Gastrocnemius medialis (tissue), 4 donors: Measurements from ENCODE around the gene PDXK. TPM values are rescaled to one million over a fixed set of nuclear protein-coding genes. Genes with fewer than 3 reads are reported as not detected.
"Not testable (repeated sequence)": the region's sequence is repeated elsewhere in the genome, so short reads cannot be mapped to it uniquely, and the experiment has no call there.

Experiments used
- ATAC-seq, 2 donors: fragments of 150-250 bp; one replicate each; pipeline ENCODE4 v1.9.1; 2016
- DNase-seq, 2 donors: peaks; one replicate each; pipeline ENCODE4 v3.0.0-alpha.2; 2019
- H3K27ac ChIP-seq, 4 donors: fragments of 200-600 bp; sonication (generic); 1 replicate in 1 of 4; 2 replicates in 3 of 4; pipeline ENCODE4 v1.5.1; 2016 to 2018; ENCODE audit warnings: mild to moderate bottlenecking in 2 of 4, moderate library complexity in 1 of 4
- H3K27me3 ChIP-seq, 3 donors: fragments of 200-600 bp; sonication (generic) in 2 of 3; 1 replicate in 1 of 3; 2 replicates in 2 of 3; pipeline versions ENCODE4 v1.5.1 to v1.6.0; 2016 to 2019; ENCODE audit warnings: mild to moderate bottlenecking in 1 of 3, moderate library complexity in 1 of 3
- H3K36me3 ChIP-seq, 2 donors: fragments of 200-600 bp; sonication (generic) in 1 of 2; one replicate each; pipeline ENCODE4 v1.5.1; 2017 to 2018
- H3K4me1 ChIP-seq, 2 donors: fragments of 200-600 bp; sonication (generic) in 1 of 2; one replicate each; pipeline ENCODE4 v1.5.1; 2016 to 2017; ENCODE audit warnings: mild to moderate bottlenecking in 2 of 2
- H3K4me3 ChIP-seq, 4 donors: fragments of 200-600 bp; sonication (generic) in 3 of 4; 1 replicate in 1 of 4; 2 replicates in 3 of 4; pipeline ENCODE4 v1.5.1; 2016 to 2019; ENCODE audit warnings: mild to moderate bottlenecking in 2 of 4
- H3K9me3 ChIP-seq, 3 donors: fragments of 200-600 bp; sonication (generic) in 2 of 3; 1 replicate in 1 of 3; 2 replicates in 2 of 3; pipeline ENCODE4 v1.5.1; 2016 to 2019
- CTCF ChIP-seq, 5 experiments: fragments of 450-650 bp in 3 of 5; fragments of 200-600 bp in 2 of 5; sonication (generic) in 2 of 5; IDR thresholded peaks in 4 of 5; conservative IDR thresholded peaks in 1 of 5; 1 replicate in 4 of 5; 2 replicates in 1 of 5; pipeline ENCODE4 v1.5.1; 2016 to 2019; ENCODE audit warnings: antibody characterized with exemption in 5 of 5, mild to moderate bottlenecking in 3 of 5, moderate library complexity in 3 of 5
- POLR2A ChIP-seq, 2 donors: fragments of 450-650 bp; IDR thresholded peaks; one replicate each; pipeline ENCODE4 v1.6.1; 2017; ENCODE audit warnings: antibody characterized with exemption in 2 of 2, mild to moderate bottlenecking in 2 of 2, moderate library complexity in 2 of 2
- in situ Hi-C, 4 donors: fragments of 200-750 bp; cut with MboI; loops; one replicate each; pipeline versions ENCODE4 v1.15.0 to v1.8.0; 2017; ENCODE audit warnings: low sequenced_read_pairs in 4 of 4
- intact Hi-C: fragments of 100-400 bp; cut with DNase I; formaldehyde crosslinking; loops from one replicate; pipeline ENCODE4 v1.15.1; 2023; ENCODE audit warnings: low total_unique reads
- total RNA-seq, 4 donors: library from RNA; depleted of rRNA; stranded (reverse); fragments of >200 nt; gene quantifications; one replicate each; pipeline versions ENCODE4 v1.1.0 to v1.2.3, GENCODE V29; 2016

PDXK gene
- total RNA-seq, 4 donors from 2014 or later = 12.4 to 39.2 (median 21.9) TPM

- H3K4me1 ChIP-seq = no peaks in the 10 kb centered on the region
- H3K9me3 ChIP-seq = no peaks in the 10 kb centered on the region
- no peak overlapping the region for H3K4me3 ChIP-seq
- ATAC-seq = no peak
- no peaks in the 10 kb centered on the region for H3K27me3 ChIP-seq
- no peak overlapping the region for H3K27ac ChIP-seq
- DNase-seq = no peak
- intact Hi-C loops (no loop called here), in situ Hi-C loops (no loop called here)
- no peak for TF ChIP-seq CTCF (IDR thresholded peaks at IDR 0.05 in 4 of 5, conservative IDR thresholded peaks at IDR 0.05 in 1 of 5)
- TF ChIP-seq POLR2A (IDR thresholded peaks at IDR 0.05) = no peak
- H3K36me3 ChIP-seq = peaks cover 0 to 53% of the 10 kb centered on the region in 2 donors
Measured at GRCh38 chr21:43694437-43695079, 24.4 kb upstream of the PDXK start.

- no peaks in the 10 kb centered on the region for H3K4me1 ChIP-seq
- DNase-seq = no peak
- TF ChIP-seq POLR2A (IDR thresholded peaks at IDR 0.05) = no peak
- no peak for TF ChIP-seq CTCF (IDR thresholded peaks at IDR 0.05 in 4 of 5, conservative IDR thresholded peaks at IDR 0.05 in 1 of 5)
- H3K27me3 ChIP-seq = no peaks in the 10 kb centered on the region
- ATAC-seq = no peak
- peaks cover 0 to 36% of the 10 kb centered on the region in 2 donors for H3K36me3 ChIP-seq
- intact Hi-C loops = no loop called here
- in situ Hi-C loops = no loop called here
- no peak overlapping the region for H3K27ac ChIP-seq
- no peaks in the 10 kb centered on the region for H3K9me3 ChIP-seq
- no peak overlapping the region for H3K4me3 ChIP-seq
Measured at GRCh38 chr21:43696214-43696613, 22.7 kb upstream of the PDXK start.

GRCh38 chr21:43697758-43698643 lies 20.9 kb upstream of the PDXK start:
- Histone ChIP-seq H3K4me3 (no peak overlapping the region), H3K9me3 (no peaks in the 10 kb centered on the region), H3K27me3 (no peaks in the 10 kb centered on the region), H3K4me1 (peaks cover 0 to 2% of the 10 kb centered on the region in 2 donors), H3K27ac (no peak overlapping the region), H3K36me3 (peaks cover 0 to 20% of the 10 kb centered on the region in 2 donors)
- in situ Hi-C loops = no loop called here
- TF ChIP-seq CTCF (IDR thresholded peaks at IDR 0.05 in 4 of 5, conservative IDR thresholded peaks at IDR 0.05 in 1 of 5) (no peak), POLR2A (IDR thresholded peaks at IDR 0.05) (no peak)
- ATAC-seq (no peak), DNase-seq (no peak)
- intact Hi-C loops = no loop called here

- H3K36me3 ChIP-seq, H3K27me3 ChIP-seq, H3K9me3 ChIP-seq, intact Hi-C loops, in situ Hi-C loops, H3K27ac ChIP-seq, H3K4me1 ChIP-seq, H3K4me3 ChIP-seq, DNase-seq, ATAC-seq: not testable (repeated sequence)
Measured at GRCh38 chr21:43699492-43699777, 19.5 kb upstream of the PDXK start.

- no peak for DNase-seq
- intact Hi-C loops = no loop called here
- Histone ChIP-seq H3K9me3 (no peaks in the 10 kb centered on the region), H3K4me1 (peaks cover 0 to 8% of the 10 kb centered on the region in 2 donors), H3K4me3 (no peak overlapping the region), H3K27me3 (no peaks in the 10 kb centered on the region), H3K36me3 (peaks cover 0 to 4% of the 10 kb centered on the region in 2 donors), H3K27ac (no peak overlapping the region)
- ATAC-seq = no peak
- TF ChIP-seq POLR2A (IDR thresholded peaks at IDR 0.05) = no peak
- TF ChIP-seq CTCF (IDR thresholded peaks at IDR 0.05 in 4 of 5, conservative IDR thresholded peaks at IDR 0.05 in 1 of 5) = no peak
- in situ Hi-C loops = loop anchor here in 1 of 4 donors (25.0 kb wide), 1 partner anchor 112 kb away; no protein-coding TSS in a partner anchor
Measured at GRCh38 chr21:43699933-43700599, 18.9 kb upstream of the PDXK start.
